ENCODE measurements around the gene RBFOX1.

The RBFOX1 gene

DNA sequence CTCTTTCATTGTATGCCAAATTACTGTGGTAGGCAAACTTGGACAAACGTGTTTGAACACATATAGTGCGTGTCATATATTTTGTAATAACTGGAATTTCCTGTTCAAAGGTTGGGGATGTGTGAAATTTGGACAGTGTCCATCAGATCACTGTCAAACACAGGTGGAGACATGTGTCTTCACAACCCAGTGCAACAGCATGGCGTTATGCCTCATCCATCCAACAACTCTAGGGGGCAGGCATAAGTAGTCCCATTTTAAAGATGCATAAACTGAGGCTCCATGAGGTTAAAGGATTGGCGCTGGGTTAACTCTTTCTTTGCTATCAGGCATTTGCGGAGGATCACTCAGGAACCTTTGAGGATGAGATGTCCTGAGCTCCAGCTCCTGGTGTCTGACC is 103.7 kb downstream of the RBFOX1 start:
- no peaks in the 10 kb centered on the region for H3K27me3 ChIP-seq (ENCODE audit: insufficient read depth, poor library complexity, severe bottlenecking)
- TF ChIP-seq, protein P1, sequence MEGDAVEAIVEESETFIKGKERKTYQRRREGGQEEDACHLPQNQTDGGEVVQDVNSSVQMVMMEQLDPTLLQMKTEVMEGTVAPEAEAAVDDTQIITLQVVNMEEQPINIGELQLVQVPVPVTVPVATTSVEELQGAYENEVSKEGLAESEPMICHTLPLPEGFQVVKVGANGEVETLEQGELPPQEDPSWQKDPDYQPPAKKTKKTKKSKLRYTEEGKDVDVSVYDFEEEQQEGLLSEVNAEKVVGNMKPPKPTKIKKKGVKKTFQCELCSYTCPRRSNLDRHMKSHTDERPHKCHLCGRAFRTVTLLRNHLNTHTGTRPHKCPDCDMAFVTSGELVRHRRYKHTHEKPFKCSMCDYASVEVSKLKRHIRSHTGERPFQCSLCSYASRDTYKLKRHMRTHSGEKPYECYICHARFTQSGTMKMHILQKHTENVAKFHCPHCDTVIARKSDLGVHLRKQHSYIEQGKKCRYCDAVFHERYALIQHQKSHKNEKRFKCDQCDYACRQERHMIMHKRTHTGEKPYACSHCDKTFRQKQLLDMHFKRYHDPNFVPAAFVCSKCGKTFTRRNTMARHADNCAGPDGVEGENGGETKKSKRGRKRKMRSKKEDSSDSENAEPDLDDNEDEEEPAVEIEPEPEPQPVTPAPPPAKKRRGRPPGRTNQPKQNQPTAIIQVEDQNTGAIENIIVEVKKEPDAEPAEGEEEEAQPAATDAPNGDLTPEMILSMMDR (IDR thresholded peaks at IDR 0.05; ENCODE audit: poor library complexity, severe bottlenecking) = no peak
- DNase-seq (ENCODE audit: low spot score) = no peak
- no peaks in the 10 kb centered on the region for H3K36me3 ChIP-seq (ENCODE audit: low read depth)
- H3K4me3 ChIP-seq (ENCODE audit: severe bottlenecking) = no peak overlapping the region
- no peak for ATAC-seq (ENCODE audit: low read depth)
- no peaks in the 10 kb centered on the region for H3K4me1 ChIP-seq (ENCODE audit: insufficient read depth, poor library complexity, severe bottlenecking)
- no peaks in the 10 kb centered on the region for H3K9me3 ChIP-seq (ENCODE audit: severe bottlenecking)
- H3K27ac ChIP-seq (ENCODE audit: poor library complexity, severe bottlenecking) = no peak overlapping the region

DNA sequence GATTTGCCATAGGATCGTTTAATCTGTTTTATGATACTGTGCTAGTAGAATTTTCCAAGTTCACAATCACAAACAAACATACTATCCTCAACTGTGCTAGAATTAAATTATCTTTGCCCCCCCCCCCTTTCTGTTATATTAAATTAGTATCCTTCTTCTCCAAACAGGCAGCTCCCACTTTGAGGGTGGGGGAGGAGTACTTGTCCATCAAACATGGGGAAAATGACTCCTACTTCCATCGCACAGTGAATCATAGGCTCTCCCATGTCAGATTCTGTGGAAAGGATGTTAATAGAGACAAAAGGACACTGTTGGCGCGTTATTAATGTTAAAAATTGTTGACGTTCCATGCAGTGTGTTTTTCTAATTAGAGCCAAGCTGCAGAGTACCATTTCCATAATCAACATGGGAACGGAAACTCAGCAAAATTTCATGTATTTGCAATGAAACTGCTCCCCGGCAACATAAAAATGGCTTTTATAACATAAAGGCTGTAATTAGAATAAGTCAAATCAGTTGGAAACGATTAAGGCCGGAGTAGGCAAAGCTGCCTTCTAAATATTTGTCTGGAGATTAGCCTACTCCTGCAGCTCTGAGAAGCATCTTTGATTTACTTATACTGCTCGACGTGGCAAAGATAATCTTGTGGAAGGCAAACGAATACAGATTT is 104.6 kb downstream of the RBFOX1 start:
- no peak overlapping the region for H3K27ac ChIP-seq (ENCODE audit: poor library complexity, severe bottlenecking)
- no peak overlapping the region for H3K4me3 ChIP-seq (ENCODE audit: severe bottlenecking)
- H3K27me3 ChIP-seq (ENCODE audit: insufficient read depth, poor library complexity, severe bottlenecking) = no peaks in the 10 kb centered on the region
- ATAC-seq (ENCODE audit: low read depth) = no peak
- no peaks in the 10 kb centered on the region for H3K9me3 ChIP-seq (ENCODE audit: severe bottlenecking)
- DNase-seq (ENCODE audit: low spot score) = no peak
- no peaks in the 10 kb centered on the region for H3K36me3 ChIP-seq (ENCODE audit: low read depth)
- TF ChIP-seq, protein P1 (IDR thresholded peaks at IDR 0.05; ENCODE audit: poor library complexity, severe bottlenecking) = no peak
- H3K4me1 ChIP-seq (ENCODE audit: insufficient read depth, poor library complexity, severe bottlenecking) = no peaks in the 10 kb centered on the region

DNA sequence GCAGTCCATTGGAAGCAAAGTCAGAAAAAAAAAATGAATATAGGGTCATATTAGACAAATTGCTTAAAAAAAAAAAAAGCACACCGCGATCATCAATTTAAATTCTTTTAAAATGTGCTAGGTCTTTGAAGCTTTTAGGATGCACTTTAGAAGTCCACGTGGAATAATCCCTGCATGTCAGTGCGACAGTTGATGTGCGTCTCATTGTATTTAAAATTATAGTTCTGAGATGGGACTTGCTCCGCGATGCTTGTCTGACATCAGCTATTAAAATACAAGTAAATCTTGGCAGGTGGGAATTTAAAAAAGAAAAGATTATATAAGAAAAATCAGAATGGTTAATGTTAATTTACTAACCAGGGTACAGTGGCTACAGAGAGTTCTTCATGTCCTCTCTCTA is 105.2 kb downstream of the RBFOX1 start:
- TF ChIP-seq, protein P1 (IDR thresholded peaks at IDR 0.05; ENCODE audit: poor library complexity, severe bottlenecking) = no peak
- no peak overlapping the region for H3K4me3 ChIP-seq (ENCODE audit: severe bottlenecking)
- H3K9me3 ChIP-seq (ENCODE audit: severe bottlenecking) = no peaks in the 10 kb centered on the region
- H3K27ac ChIP-seq (ENCODE audit: poor library complexity, severe bottlenecking) = no peak overlapping the region
- ATAC-seq (ENCODE audit: low read depth) (no peak), DNase-seq (ENCODE audit: low spot score) (no peak)
- no peaks in the 10 kb centered on the region for H3K4me1 ChIP-seq (ENCODE audit: insufficient read depth, poor library complexity, severe bottlenecking)
- H3K27me3 ChIP-seq (ENCODE audit: insufficient read depth, poor library complexity, severe bottlenecking) = no peaks in the 10 kb centered on the region
- H3K36me3 ChIP-seq (ENCODE audit: low read depth) = no peaks in the 10 kb centered on the region

GRCh38 chr16:7438601-7439000 is 106.0 kb downstream of the RBFOX1 start:
- DNase-seq (ENCODE audit: low spot score) = no peak
- Histone ChIP-seq H3K36me3 (ENCODE audit: low read depth) (no peaks in the 10 kb centered on the region), H3K4me3 (ENCODE audit: severe bottlenecking) (no peak overlapping the region), H3K27me3 (ENCODE audit: insufficient read depth, poor library complexity, severe bottlenecking) (no peaks in the 10 kb centered on the region), H3K27ac (ENCODE audit: poor library complexity, severe bottlenecking) (no peak overlapping the region), H3K4me1 (ENCODE audit: insufficient read depth, poor library complexity, severe bottlenecking) (no peaks in the 10 kb centered on the region), H3K9me3 (ENCODE audit: severe bottlenecking) (no peaks in the 10 kb centered on the region)
- TF ChIP-seq, protein P1 (IDR thresholded peaks at IDR 0.05; ENCODE audit: poor library complexity, severe bottlenecking) = no peak
- ATAC-seq (ENCODE audit: low read depth) = no peak

GRCh38 chr16:7439518-7439917 is 106.9 kb downstream of the RBFOX1 start:
- H3K36me3 ChIP-seq (ENCODE audit: low read depth) = no peaks in the 10 kb centered on the region
- no peaks in the 10 kb centered on the region for H3K4me1 ChIP-seq (ENCODE audit: insufficient read depth, poor library complexity, severe bottlenecking)
- no peak overlapping the region for H3K27ac ChIP-seq (ENCODE audit: poor library complexity, severe bottlenecking)
- H3K27me3 ChIP-seq (ENCODE audit: insufficient read depth, poor library complexity, severe bottlenecking) = no peaks in the 10 kb centered on the region
- no peak overlapping the region for H3K4me3 ChIP-seq (ENCODE audit: severe bottlenecking)
- DNase-seq (ENCODE audit: low spot score) (no peak), ATAC-seq (ENCODE audit: low read depth) (no peak)
- H3K9me3 ChIP-seq (ENCODE audit: severe bottlenecking) = no peaks in the 10 kb centered on the region
- TF ChIP-seq, protein P1 (IDR thresholded peaks at IDR 0.05; ENCODE audit: poor library complexity, severe bottlenecking) = no peak

All from RWPE2 (cell line).